Measurements from ENCODE around the gene FRMD4A.

FRMD4A gene

DNA sequence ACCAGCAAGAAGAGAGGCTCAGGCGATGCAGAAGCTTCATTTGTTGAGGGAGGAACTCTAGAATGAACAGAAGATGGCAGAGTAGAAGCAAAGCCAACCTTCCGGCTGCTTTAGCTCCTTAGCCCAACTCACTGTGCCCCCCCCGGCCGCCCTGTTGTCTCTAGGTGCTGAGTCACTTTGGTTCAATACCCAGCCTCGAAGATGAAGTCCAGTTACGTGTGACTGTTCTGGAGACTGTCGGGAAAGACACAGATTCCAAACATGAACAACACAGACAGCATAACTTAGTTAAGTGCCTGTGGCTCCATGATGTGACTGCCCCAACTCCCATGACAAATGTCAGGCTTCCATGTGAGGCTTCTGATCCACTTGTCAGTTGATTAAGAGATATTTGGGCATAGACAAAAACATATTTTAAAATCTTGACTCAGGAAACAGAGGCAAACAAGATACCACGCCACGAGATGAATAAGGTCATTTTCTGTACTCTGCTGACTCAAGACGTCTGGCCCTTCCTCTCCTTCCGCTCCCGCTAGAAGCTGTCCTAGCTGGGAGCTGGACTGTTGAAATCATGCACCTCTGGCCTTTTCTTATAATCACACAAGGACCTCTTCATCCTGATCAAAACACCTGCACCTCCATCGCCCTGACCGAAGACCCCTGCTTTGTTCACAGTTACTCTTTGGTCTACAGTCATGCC lies 199.3 kb downstream of the FRMD4A start:
- DNase-seq (ENCODE audit: insufficient read length, low spot score) (no peak), FAIRE-seq (no peak)
- no peak for TF ChIP-seq TAF1 (IDR thresholded peaks at IDR 0.05; ENCODE audit: low read depth, low read length)
- no peak for TF ChIP-seq POLR2AphosphoS5 (IDR thresholded peaks at IDR 0.05; ENCODE audit: low read depth, low read length)
- no peak for TF ChIP-seq PAX5 (IDR thresholded peaks at IDR 0.05; ENCODE audit: insufficient read depth, low read length, severe bottlenecking)
- no peak for TF ChIP-seq POLR2A (IDR thresholded peaks at IDR 0.05; ENCODE audit: low read depth, low read length)
- no peak for TF ChIP-seq POU2F2 (IDR thresholded peaks at IDR 0.05; ENCODE audit: low read depth, low read length)
- no peak for TF ChIP-seq SPI1 (IDR thresholded peaks at IDR 0.05; ENCODE audit: low read depth, low read length)

DNA sequence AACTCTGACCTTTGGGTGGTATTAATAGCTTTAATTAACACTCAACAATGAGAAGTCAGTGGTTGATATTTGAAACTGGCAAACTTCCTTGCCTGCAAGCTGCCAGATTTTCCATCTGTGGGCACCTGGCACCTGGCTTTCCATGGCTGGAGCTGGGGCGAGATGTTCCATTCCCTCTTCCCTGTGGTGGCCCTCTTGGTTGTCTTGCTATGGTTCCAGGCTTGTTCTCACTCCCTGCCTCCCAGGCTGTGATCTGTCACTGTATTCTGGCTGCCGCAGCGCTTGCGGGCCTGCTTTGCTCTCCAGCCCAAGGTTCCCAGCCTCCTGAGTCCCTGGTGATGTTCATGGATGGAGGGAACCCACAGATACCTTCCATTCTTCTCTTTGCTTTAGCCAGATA lies 201.0 kb downstream of the FRMD4A start:
- DNase-seq (ENCODE audit: insufficient read length, low spot score) = no peak
- no peak for FAIRE-seq
- no peak for TF ChIP-seq POLR2AphosphoS5 (IDR thresholded peaks at IDR 0.05; ENCODE audit: low read depth, low read length)
- no peak for TF ChIP-seq SPI1 (IDR thresholded peaks at IDR 0.05; ENCODE audit: low read depth, low read length)
- TF ChIP-seq POLR2A (IDR thresholded peaks at IDR 0.05; ENCODE audit: low read depth, low read length) = no peak
- no peak for TF ChIP-seq PAX5 (IDR thresholded peaks at IDR 0.05; ENCODE audit: insufficient read depth, low read length, severe bottlenecking)
- no peak for TF ChIP-seq TAF1 (IDR thresholded peaks at IDR 0.05; ENCODE audit: low read depth, low read length)
- no peak for TF ChIP-seq POU2F2 (IDR thresholded peaks at IDR 0.05; ENCODE audit: low read depth, low read length)

DNA sequence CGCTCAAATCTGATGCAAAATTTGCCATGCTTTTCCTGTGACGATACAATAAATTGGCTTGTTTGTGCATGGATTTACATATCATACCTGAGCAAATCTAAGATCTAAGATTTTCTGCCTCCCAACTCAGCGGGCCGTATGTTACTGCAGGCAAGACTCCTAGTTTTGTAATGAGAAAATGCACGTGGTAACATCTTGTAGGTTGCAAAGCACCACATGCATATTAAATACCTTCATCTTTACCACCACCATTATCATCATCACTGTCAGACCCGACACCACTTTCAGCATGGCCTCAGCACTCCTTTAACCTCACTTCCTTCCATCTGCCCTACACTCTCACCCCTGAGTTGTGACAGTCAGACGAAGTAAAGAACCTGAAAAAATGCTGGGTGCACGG lies 202.2 kb downstream of the FRMD4A start:
- TF ChIP-seq TAF1 (IDR thresholded peaks at IDR 0.05; ENCODE audit: low read depth, low read length) (no peak), POLR2A (IDR thresholded peaks at IDR 0.05; ENCODE audit: low read depth, low read length) (no peak), POLR2AphosphoS5 (IDR thresholded peaks at IDR 0.05; ENCODE audit: low read depth, low read length) (no peak), POU2F2 (IDR thresholded peaks at IDR 0.05; ENCODE audit: low read depth, low read length) (no peak), SPI1 (IDR thresholded peaks at IDR 0.05; ENCODE audit: low read depth, low read length) (no peak), PAX5 (IDR thresholded peaks at IDR 0.05; ENCODE audit: insufficient read depth, low read length, severe bottlenecking) (no peak)
- FAIRE-seq (no peak), DNase-seq (ENCODE audit: insufficient read length, low spot score) (no peak)

DNA sequence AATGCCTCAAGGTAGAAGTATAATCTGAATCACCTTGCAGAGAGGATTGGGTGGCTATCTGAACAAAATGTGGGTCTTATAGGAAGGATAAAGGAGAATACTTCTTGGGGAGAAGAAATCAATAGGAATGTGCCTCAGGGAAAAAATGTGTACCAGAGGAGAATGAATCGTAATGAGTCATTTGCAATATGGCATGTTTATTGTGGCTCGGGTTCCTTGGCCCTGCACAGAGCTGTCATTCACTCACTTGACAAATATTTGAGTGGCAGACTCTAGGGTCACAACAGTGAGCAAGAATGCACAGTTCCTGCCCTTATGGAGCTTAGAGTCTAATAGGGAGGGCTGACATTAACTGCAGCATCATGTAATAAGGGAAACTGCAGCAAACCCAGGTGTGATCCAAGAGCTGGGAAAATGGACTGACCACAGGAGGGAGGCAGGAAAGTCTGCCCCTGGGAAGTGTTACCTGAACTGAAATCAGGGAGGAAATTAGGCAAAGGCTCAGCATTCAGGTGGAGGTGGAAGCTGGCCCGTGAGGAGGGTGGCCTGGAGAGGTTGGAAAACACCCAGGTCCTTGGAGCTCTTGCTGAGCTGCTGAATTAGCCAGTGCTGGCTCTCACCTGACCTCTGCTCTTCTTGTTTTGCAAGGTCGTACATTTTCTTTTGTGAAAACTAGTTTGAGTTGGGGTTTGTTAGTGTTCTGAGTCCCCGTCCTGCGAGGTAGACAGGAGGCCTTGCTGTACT lies 203.9 kb downstream of the FRMD4A start:
- TF ChIP-seq PAX5 (IDR thresholded peaks at IDR 0.05; ENCODE audit: insufficient read depth, low read length, severe bottlenecking) = no peak
- TF ChIP-seq POLR2AphosphoS5 (IDR thresholded peaks at IDR 0.05; ENCODE audit: low read depth, low read length) = no peak
- no peak for TF ChIP-seq POU2F2 (IDR thresholded peaks at IDR 0.05; ENCODE audit: low read depth, low read length)
- no peak for TF ChIP-seq SPI1 (IDR thresholded peaks at IDR 0.05; ENCODE audit: low read depth, low read length)
- no peak for TF ChIP-seq POLR2A (IDR thresholded peaks at IDR 0.05; ENCODE audit: low read depth, low read length)
- TF ChIP-seq TAF1 (IDR thresholded peaks at IDR 0.05; ENCODE audit: low read depth, low read length) = no peak
- no peak for FAIRE-seq
- no peak for DNase-seq (ENCODE audit: insufficient read length, low spot score)

DNA sequence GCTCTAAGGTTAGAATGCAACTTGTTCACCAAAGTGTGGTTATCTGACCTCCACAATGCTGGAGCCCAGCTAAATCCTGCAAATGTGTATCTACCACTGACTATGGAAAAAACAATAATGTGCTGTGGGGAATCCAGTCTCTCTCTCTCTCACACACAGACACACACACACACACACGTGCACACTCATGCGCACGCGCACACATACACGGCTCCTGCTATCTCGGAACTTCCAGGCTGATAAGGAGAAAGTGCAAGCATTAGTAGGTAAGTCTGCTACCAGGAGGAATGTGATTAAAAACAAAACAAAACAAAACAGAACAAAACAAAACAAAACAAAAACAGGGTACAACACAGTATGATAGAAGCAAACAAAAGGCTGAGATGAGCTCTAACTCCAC lies 205.2 kb downstream of the FRMD4A start:
- DNase-seq (ENCODE audit: insufficient read length, low spot score) (no peak), FAIRE-seq (no peak)
- TF ChIP-seq TAF1 (IDR thresholded peaks at IDR 0.05; ENCODE audit: low read depth, low read length) = no peak
- TF ChIP-seq PAX5 (IDR thresholded peaks at IDR 0.05; ENCODE audit: insufficient read depth, low read length, severe bottlenecking) = no peak
- TF ChIP-seq POLR2A (IDR thresholded peaks at IDR 0.05; ENCODE audit: low read depth, low read length) = no peak
- TF ChIP-seq POU2F2 (IDR thresholded peaks at IDR 0.05; ENCODE audit: low read depth, low read length) = no peak
- TF ChIP-seq POLR2AphosphoS5 (IDR thresholded peaks at IDR 0.05; ENCODE audit: low read depth, low read length) = no peak
- no peak for TF ChIP-seq SPI1 (IDR thresholded peaks at IDR 0.05; ENCODE audit: low read depth, low read length)

DNA sequence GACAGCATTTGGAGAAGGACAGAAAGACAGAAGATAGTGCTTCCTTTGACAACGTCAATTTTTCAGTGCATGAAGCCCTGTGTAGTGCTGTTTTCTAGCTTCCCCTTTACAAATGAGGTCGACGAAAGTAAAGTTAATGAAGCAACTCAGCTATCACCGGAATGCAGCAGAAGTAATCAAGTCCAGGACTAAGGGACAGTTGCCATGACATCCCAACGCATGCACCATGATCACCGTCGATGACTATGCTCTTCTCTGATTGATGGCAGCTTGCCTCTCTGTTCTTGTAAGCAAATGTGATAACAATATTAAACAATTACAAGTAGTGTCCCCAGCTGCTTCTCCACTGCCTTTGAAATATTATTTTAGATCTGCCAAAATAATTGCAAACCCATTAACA lies 205.8 kb downstream of the FRMD4A start:
- no peak for FAIRE-seq
- no peak for DNase-seq (ENCODE audit: insufficient read length, low spot score)
- TF ChIP-seq POLR2AphosphoS5 (IDR thresholded peaks at IDR 0.05; ENCODE audit: low read depth, low read length) (no peak), POU2F2 (IDR thresholded peaks at IDR 0.05; ENCODE audit: low read depth, low read length) (no peak), PAX5 (IDR thresholded peaks at IDR 0.05; ENCODE audit: insufficient read depth, low read length, severe bottlenecking) (no peak), SPI1 (IDR thresholded peaks at IDR 0.05; ENCODE audit: low read depth, low read length) (no peak), TAF1 (IDR thresholded peaks at IDR 0.05; ENCODE audit: low read depth, low read length) (no peak), POLR2A (IDR thresholded peaks at IDR 0.05; ENCODE audit: low read depth, low read length) (no peak)

DNA sequence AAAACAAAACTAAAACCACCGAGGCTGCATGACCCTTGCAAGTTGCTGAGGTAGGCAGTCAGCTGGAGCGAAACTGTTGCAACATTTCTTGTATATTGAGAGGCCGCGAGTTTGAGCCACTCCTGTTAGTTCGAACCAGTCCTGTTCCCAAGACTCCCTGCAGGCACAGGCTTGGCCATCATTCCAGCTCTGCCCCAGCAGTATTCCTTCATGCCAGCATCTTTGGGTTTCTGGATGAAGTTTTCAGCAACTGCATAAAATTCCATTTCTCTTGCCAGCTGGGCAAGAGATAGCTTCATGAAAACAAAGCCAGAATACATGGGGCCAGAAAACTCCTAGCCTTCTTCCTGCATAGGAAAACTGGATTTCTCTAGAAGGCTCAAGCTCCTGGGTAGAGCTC lies 207.6 kb downstream of the FRMD4A start:
- DNase-seq (ENCODE audit: insufficient read length, low spot score) (no peak), FAIRE-seq (no peak)
- TF ChIP-seq SPI1 (IDR thresholded peaks at IDR 0.05; ENCODE audit: low read depth, low read length) = no peak

DNA sequence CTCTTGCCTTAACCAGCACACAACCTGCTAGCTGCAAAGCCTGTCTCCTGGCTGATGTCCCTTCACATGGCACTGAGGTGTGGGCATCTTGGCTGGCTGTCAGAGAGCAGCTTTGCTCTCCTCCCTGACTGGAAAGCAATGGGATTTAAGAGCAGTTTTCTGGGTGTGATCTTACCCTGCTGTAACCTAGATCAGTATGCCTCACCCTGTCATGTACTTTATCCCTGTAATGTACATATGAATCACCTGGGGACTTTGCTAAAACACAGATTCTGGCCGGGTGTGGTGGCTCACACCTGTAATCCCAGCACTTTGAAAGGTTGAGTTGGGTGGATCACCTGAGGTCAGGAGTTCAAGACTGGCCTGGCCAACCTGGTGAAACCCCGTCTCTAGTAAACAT lies 209.9 kb downstream of the FRMD4A start:
- FAIRE-seq (no peak), DNase-seq (ENCODE audit: insufficient read length, low spot score) (no peak)
- TF ChIP-seq POU2F2 (IDR thresholded peaks at IDR 0.05; ENCODE audit: low read depth, low read length) (no peak), TAF1 (IDR thresholded peaks at IDR 0.05; ENCODE audit: low read depth, low read length) (no peak), POLR2AphosphoS5 (IDR thresholded peaks at IDR 0.05; ENCODE audit: low read depth, low read length) (no peak), SPI1 (IDR thresholded peaks at IDR 0.05; ENCODE audit: low read depth, low read length) (no peak), POLR2A (IDR thresholded peaks at IDR 0.05; ENCODE audit: low read depth, low read length) (no peak), PAX5 (IDR thresholded peaks at IDR 0.05; ENCODE audit: insufficient read depth, low read length, severe bottlenecking) (no peak)

DNA sequence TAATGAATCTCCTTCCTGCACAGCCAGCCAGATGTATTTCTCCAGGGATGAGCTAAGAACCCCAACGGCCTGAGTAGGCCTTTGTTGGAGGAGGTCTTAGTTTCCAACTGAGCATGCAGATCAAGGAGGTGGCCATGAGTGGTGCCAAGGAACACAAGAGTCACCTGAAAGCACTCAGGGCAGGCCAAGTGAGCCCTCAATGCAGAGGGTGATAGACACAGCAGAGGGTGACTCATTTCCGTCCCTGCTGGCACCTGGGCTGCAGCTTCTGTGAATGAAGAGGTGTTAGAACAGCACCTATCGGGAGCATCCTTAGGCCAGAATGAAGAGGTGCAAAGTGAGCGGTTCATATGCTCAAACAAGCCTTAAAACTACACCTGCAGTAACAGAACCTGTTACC lies 211.8 kb downstream of the FRMD4A start:
- TF ChIP-seq PAX5 (IDR thresholded peaks at IDR 0.05; ENCODE audit: insufficient read depth, low read length, severe bottlenecking) (no peak), POU2F2 (IDR thresholded peaks at IDR 0.05; ENCODE audit: low read depth, low read length) (no peak), POLR2AphosphoS5 (IDR thresholded peaks at IDR 0.05; ENCODE audit: low read depth, low read length) (no peak), POLR2A (IDR thresholded peaks at IDR 0.05; ENCODE audit: low read depth, low read length) (no peak), SPI1 (IDR thresholded peaks at IDR 0.05; ENCODE audit: low read depth, low read length) (no peak), TAF1 (IDR thresholded peaks at IDR 0.05; ENCODE audit: low read depth, low read length) (no peak)
- DNase-seq (ENCODE audit: insufficient read length, low spot score) (no peak), FAIRE-seq (no peak)
